Measurements from ENCODE around the gene LSS. TPM values are rescaled to one million over a fixed set of nuclear protein-coding genes. Genes with fewer than 3 reads are reported as not detected.
"Not testable (repeated sequence)": the region's sequence is repeated elsewhere in the genome, so short reads cannot be mapped to it uniquely, and the experiment has no call there.

Gene LSS
- total RNA-seq, 1 donor from 2014 or later = 14.1 TPM

- Histone ChIP-seq H3K4me3 (ENCODE audit: low read length in 3 of 3) (no peak overlapping the region), H3K27me3 (ENCODE audit: control insufficient read depth in 3 of 3, insufficient read depth in 3 of 3, low read length in 3 of 3) (no peaks in the 10 kb centered on the region), H3K36me3 (ENCODE audit: control insufficient read depth in 3 of 3, insufficient read depth in 3 of 3, low read length in 3 of 3) (peaks cover 9 to 20% (median 16%) of the 10 kb centered on the region in 3 donors), H3K27ac (ENCODE audit: low read depth, low read length) (peak overlapping the region; percentile 80), H3K9me3 (ENCODE audit: control insufficient read depth in 3 of 3, low read length in 3 of 3) (no peaks in the 10 kb centered on the region), H3K9ac (ENCODE audit: low read depth in 1 of 3, low read length in 3 of 3) (no peak overlapping the region), H3K4me1 (ENCODE audit: control insufficient read depth in 3 of 3, insufficient read depth in 3 of 3, low read length in 3 of 3) (peaks cover 10 to 46% (median 43%) of the 10 kb centered on the region in 3 donors)
Observed at GRCh38 chr21:46187814-46188213, 40.8 kb downstream of the LSS start.

- peaks cover 10 to 48% (median 44%) of the 10 kb centered on the region in 3 donors for H3K4me1 ChIP-seq (ENCODE audit: control insufficient read depth in 3 of 3, insufficient read depth in 3 of 3, low read length in 3 of 3)
- no peak overlapping the region for H3K9ac ChIP-seq (ENCODE audit: low read depth in 1 of 3, low read length in 3 of 3)
- H3K27ac ChIP-seq (ENCODE audit: low read depth, low read length) = no peak overlapping the region
- peaks cover 5 to 15% (median 11%) of the 10 kb centered on the region in 3 donors for H3K36me3 ChIP-seq (ENCODE audit: control insufficient read depth in 3 of 3, insufficient read depth in 3 of 3, low read length in 3 of 3)
- no peaks in the 10 kb centered on the region for H3K27me3 ChIP-seq (ENCODE audit: control insufficient read depth in 3 of 3, insufficient read depth in 3 of 3, low read length in 3 of 3)
- H3K9me3 ChIP-seq (ENCODE audit: control insufficient read depth in 3 of 3, low read length in 3 of 3) = no peaks in the 10 kb centered on the region
- H3K4me3 ChIP-seq (ENCODE audit: low read length in 3 of 3) = no peak overlapping the region
Observed at GRCh38 chr21:46187261-46187660, 41.3 kb downstream of the LSS start.

- Histone ChIP-seq H3K36me3 (ENCODE audit: control insufficient read depth in 3 of 3, insufficient read depth in 3 of 3, low read length in 3 of 3) (peaks cover 0 to 9% (median 2%) of the 10 kb centered on the region in 3 donors), H3K9ac (ENCODE audit: low read depth in 1 of 3, low read length in 3 of 3) (no peak overlapping the region), H3K4me1 (ENCODE audit: control insufficient read depth in 3 of 3, insufficient read depth in 3 of 3, low read length in 3 of 3) (peaks cover 10 to 39% (median 37%) of the 10 kb centered on the region in 3 donors), H3K27me3 (ENCODE audit: control insufficient read depth in 3 of 3, insufficient read depth in 3 of 3, low read length in 3 of 3) (no peaks in the 10 kb centered on the region), H3K27ac (ENCODE audit: low read depth, low read length) (no peak overlapping the region), H3K4me3 (ENCODE audit: low read length in 3 of 3) (no peak overlapping the region), H3K9me3 (ENCODE audit: control insufficient read depth in 3 of 3, low read length in 3 of 3) (no peaks in the 10 kb centered on the region)
Observed at GRCh38 chr21:46185716-46186115, 42.9 kb downstream of the LSS start.

- Histone ChIP-seq H3K4me1 (ENCODE audit: control insufficient read depth in 3 of 3, insufficient read depth in 3 of 3, low read length in 3 of 3) (peaks cover 10 to 39% (median 34%) of the 10 kb centered on the region in 3 donors), H3K9me3 (ENCODE audit: control insufficient read depth in 3 of 3, low read length in 3 of 3) (no peaks in the 10 kb centered on the region), H3K27ac (ENCODE audit: low read depth, low read length) (peak overlapping the region; percentile 86), H3K27me3 (ENCODE audit: control insufficient read depth in 3 of 3, insufficient read depth in 3 of 3, low read length in 3 of 3) (no peaks in the 10 kb centered on the region), H3K36me3 (ENCODE audit: control insufficient read depth in 3 of 3, insufficient read depth in 3 of 3, low read length in 3 of 3) (peaks cover 0 to 5% (median 0%) of the 10 kb centered on the region in 3 donors), H3K9ac (ENCODE audit: low read depth in 1 of 3, low read length in 3 of 3) (peak overlapping the region; percentile 59 to 82 (median 64)), H3K4me3 (ENCODE audit: low read length in 3 of 3) (peak overlapping the region; percentile 79 to 95 (median 95))
Observed at GRCh38 chr21:46184625-46185555, 43.7 kb downstream of the LSS start.

- no peaks in the 10 kb centered on the region for H3K27me3 ChIP-seq (ENCODE audit: control insufficient read depth in 3 of 3, insufficient read depth in 3 of 3, low read length in 3 of 3)
- H3K27ac ChIP-seq (ENCODE audit: low read depth, low read length) = peak within 1 kb of the TSS; percentile 86
- H3K4me3 ChIP-seq (ENCODE audit: low read length in 3 of 3) = peak within 1 kb of the TSS; percentile 79 to 97 (median 95)
- peaks cover 10 to 30% (median 30%) of the 10 kb centered on the region in 3 donors for H3K4me1 ChIP-seq (ENCODE audit: control insufficient read depth in 3 of 3, insufficient read depth in 3 of 3, low read length in 3 of 3)
- peak within 1 kb of the TSS; percentile 59 to 84 (median 66) for H3K9ac ChIP-seq (ENCODE audit: low read depth in 1 of 3, low read length in 3 of 3)
- no peaks in the 10 kb centered on the region for H3K36me3 ChIP-seq (ENCODE audit: control insufficient read depth in 3 of 3, insufficient read depth in 3 of 3, low read length in 3 of 3)
- H3K9me3 ChIP-seq (ENCODE audit: control insufficient read depth in 3 of 3, low read length in 3 of 3) = no peaks in the 10 kb centered on the region
Observed at GRCh38 chr21:46183910-46184624, 44.5 kb downstream of the LSS start, which contains the start of gene SPATC1L. SPATC1L (minus strand) TSS chr21:46184459; CDS start chr21:46182816, 1,643 bp downstream.

- not testable (repeated sequence) for H3K27ac ChIP-seq (ENCODE audit: low read depth, low read length)
Observed at GRCh38 chr21:46183337-46183909, 45.2 kb downstream of the LSS start.

GRCh38 chr21:46182548-46183336 is 45.8 kb downstream of the LSS start:
- Histone ChIP-seq H3K36me3 (ENCODE audit: control insufficient read depth in 3 of 3, insufficient read depth in 3 of 3, low read length in 3 of 3) (no peaks in the 10 kb centered on the region), H3K9ac (ENCODE audit: low read depth in 1 of 3, low read length in 3 of 3) (no peak overlapping the region), H3K9me3 (ENCODE audit: control insufficient read depth in 3 of 3, low read length in 3 of 3) (no peaks in the 10 kb centered on the region), H3K27me3 (ENCODE audit: control insufficient read depth in 3 of 3, insufficient read depth in 3 of 3, low read length in 3 of 3) (no peaks in the 10 kb centered on the region), H3K4me3 (ENCODE audit: low read length in 3 of 3) (no peak overlapping the region), H3K4me1 (ENCODE audit: control insufficient read depth in 3 of 3, insufficient read depth in 3 of 3, low read length in 3 of 3) (peaks cover 0 to 20% (median 17%) of the 10 kb centered on the region in 3 donors), H3K27ac (ENCODE audit: low read depth, low read length) (no peak overlapping the region)

More at GRCh38 chr21:46183337-46183909, 45.2 kb downstream of the LSS start:
- H3K9me3 ChIP-seq (ENCODE audit: control insufficient read depth in 3 of 3, low read length in 3 of 3); H3K27me3 ChIP-seq (ENCODE audit: control insufficient read depth in 3 of 3, insufficient read depth in 3 of 3, low read length in 3 of 3); H3K36me3 ChIP-seq (ENCODE audit: control insufficient read depth in 3 of 3, insufficient read depth in 3 of 3, low read length in 3 of 3): not testable (repeated sequence)
- peaks cover 3 to 24% (median 24%) of the 10 kb centered on the region in 3 donors for H3K4me1 ChIP-seq (ENCODE audit: control insufficient read depth in 3 of 3, insufficient read depth in 3 of 3, low read length in 3 of 3)
- H3K4me3 ChIP-seq (ENCODE audit: low read length in 3 of 3) = peak overlapping the region in 2 of 3 donors; percentile 85 to 97
- peak overlapping the region; percentile 51 to 84 (median 66) for H3K9ac ChIP-seq (ENCODE audit: low read depth in 1 of 3, low read length in 3 of 3)

GRCh38 chr21:46181953-46182547 is 46.5 kb downstream of the LSS start:
- H3K4me3 ChIP-seq (ENCODE audit: low read length in 3 of 3) = no peak overlapping the region
- no peak overlapping the region for H3K27ac ChIP-seq (ENCODE audit: low read depth, low read length)

GRCh38 chr21:46181436-46181835 is 47.1 kb downstream of the LSS start:
- peaks cover 0 to 18% (median 16%) of the 10 kb centered on the region in 3 donors for H3K4me1 ChIP-seq (ENCODE audit: control insufficient read depth in 3 of 3, insufficient read depth in 3 of 3, low read length in 3 of 3)
- H3K9me3 ChIP-seq (ENCODE audit: control insufficient read depth in 3 of 3, low read length in 3 of 3) = peaks cover 0 to 3% (median 0%) of the 10 kb centered on the region in 3 donors
- no peaks in the 10 kb centered on the region for H3K27me3 ChIP-seq (ENCODE audit: control insufficient read depth in 3 of 3, insufficient read depth in 3 of 3, low read length in 3 of 3)
- no peak overlapping the region for H3K27ac ChIP-seq (ENCODE audit: low read depth, low read length)
- H3K9ac ChIP-seq (ENCODE audit: low read depth in 1 of 3, low read length in 3 of 3) = no peak overlapping the region
- no peak overlapping the region for H3K4me3 ChIP-seq (ENCODE audit: low read length in 3 of 3)
- H3K36me3 ChIP-seq (ENCODE audit: control insufficient read depth in 3 of 3, insufficient read depth in 3 of 3, low read length in 3 of 3) = no peaks in the 10 kb centered on the region

More at GRCh38 chr21:46181953-46182547, 46.5 kb downstream of the LSS start:
- Histone ChIP-seq H3K9me3 (ENCODE audit: control insufficient read depth in 3 of 3, low read length in 3 of 3) (no peaks in the 10 kb centered on the region), H3K9ac (ENCODE audit: low read depth in 1 of 3, low read length in 3 of 3) (no peak overlapping the region), H3K36me3 (ENCODE audit: control insufficient read depth in 3 of 3, insufficient read depth in 3 of 3, low read length in 3 of 3) (no peaks in the 10 kb centered on the region), H3K4me1 (ENCODE audit: control insufficient read depth in 3 of 3, insufficient read depth in 3 of 3, low read length in 3 of 3) (peaks cover 0 to 18% (median 16%) of the 10 kb centered on the region in 3 donors), H3K27me3 (ENCODE audit: control insufficient read depth in 3 of 3, insufficient read depth in 3 of 3, low read length in 3 of 3) (no peaks in the 10 kb centered on the region)
